Posterior cingulate gyrus (tissue), 11 donors: Measurements from ENCODE around the gene MAST3.

Experiments used
- DNase-seq, 10 donors: peaks; one replicate each; pipeline versions ENCODE4 v3.0.0 to v3.0.0-alpha.2; 2020 to 2021; ENCODE audit warnings: mixed read lengths in 3 of 10
- intact Hi-C: fragments of 100-400 bp; cut with DNase I; formaldehyde crosslinking; loops from one replicate; pipeline ENCODE4 v1.15.1; 2023

MAST3 gene

DNA sequence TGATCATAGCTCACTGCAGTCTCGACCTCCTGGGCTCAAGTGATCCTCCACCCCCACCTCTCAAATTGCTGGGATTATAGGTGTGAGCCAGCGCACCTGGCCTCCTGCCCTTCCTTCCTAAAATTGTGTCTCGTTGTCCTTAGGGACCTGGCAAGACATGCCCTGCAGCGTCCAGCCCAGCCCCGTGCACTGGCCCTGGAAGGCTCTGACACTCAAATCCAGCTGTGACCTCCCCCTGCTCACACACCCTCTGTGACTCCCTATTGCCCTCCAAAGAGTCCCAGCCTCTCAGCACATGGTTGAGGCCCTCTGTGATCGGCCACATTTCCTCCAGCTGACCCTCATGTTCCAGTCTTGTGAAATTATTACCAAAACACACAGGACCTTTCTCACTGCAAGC is 100.4 kb downstream of the MAST3 start:
- intact Hi-C loops, result no loop called here

GRCh38 chr19:18198374-18198773 is 100.8 kb downstream of the MAST3 start:
- intact Hi-C loops, result no loop called here
- DNase-seq, result no peak

More for the DNA sequence above, 100.4 kb downstream of the MAST3 start:
- no peak for DNase-seq
